Measurements from ENCODE around the gene MCUR1.
"Not testable (repeated sequence)": the region's sequence is repeated elsewhere in the genome, so short reads cannot be mapped to it uniquely, and the experiment has no call there.

MCUR1 gene

DNA sequence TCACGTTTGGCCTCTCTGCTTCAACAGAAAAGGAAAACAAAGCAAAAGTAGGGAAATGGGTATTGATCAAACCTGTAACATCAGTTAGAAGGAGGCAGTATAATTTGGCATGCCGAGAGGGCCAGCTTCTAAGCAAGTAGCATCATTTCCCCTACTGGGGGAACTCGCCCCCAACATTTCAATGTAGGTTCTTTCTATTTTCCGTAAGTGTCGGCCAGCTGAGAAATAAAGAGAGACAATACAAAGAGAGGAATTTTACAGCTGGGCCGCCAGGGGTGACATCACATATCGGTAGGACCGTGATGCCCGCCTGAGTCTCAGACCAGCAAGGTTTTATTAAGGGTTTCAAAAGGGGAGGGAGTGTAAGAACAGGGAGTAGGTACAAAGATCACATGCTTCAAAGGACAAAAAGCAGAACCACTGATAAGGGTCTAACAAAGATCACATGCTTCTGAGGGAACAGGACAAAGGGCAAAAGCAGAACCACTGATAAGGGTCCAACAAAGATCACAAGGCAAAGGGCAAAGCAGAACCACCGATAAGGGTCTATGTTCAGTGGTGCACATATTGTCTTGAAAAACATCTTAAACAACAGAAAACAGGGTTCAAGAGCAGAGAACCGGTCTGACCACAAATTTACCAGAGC is 14.4 kb upstream of the MCUR1 start:
- not testable (repeated sequence) for DNase-seq (ENCODE audit: low spot score)

DNA sequence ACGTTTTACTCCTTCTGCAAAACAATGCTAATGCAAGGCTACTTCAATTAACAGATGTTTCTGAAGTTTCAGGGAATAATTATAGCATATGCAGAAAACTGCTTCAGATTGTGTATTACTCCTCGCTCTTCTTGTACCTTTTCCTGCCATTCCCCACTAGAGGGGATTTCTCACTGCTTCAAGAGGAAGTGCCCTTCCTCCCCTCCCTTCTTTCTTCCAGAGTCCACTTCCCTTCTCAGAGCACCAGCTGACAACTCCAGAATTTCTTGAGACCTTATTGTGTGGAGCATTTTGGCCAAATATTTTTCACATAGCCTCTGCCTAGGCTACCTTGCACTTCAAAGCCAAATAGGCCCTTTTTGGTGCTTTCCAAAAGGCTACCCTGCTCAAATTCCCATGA is 12.7 kb upstream of the MCUR1 start:
- DNase-seq (ENCODE audit: low spot score) = no peak

DNA sequence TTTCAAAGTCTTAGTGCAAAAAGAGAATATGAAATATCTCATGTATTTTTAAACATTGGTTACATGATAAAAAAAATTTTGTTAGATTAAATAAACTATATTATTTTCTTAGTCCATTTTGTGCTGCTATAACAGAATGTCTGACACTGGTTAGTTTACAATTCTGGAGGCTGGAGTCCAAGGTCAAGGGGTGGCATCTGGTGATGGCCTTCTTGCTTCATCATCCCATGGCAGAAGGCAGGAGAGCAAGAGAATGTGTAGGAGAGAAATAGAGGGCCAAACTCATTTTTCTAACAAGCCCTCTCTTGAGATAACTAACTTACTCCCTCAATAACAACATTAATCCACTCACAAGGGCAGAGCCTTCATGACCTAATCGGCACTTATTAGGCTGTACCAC is 11.5 kb upstream of the MCUR1 start:
- DNase-seq (ENCODE audit: low spot score) = no peak

DNA sequence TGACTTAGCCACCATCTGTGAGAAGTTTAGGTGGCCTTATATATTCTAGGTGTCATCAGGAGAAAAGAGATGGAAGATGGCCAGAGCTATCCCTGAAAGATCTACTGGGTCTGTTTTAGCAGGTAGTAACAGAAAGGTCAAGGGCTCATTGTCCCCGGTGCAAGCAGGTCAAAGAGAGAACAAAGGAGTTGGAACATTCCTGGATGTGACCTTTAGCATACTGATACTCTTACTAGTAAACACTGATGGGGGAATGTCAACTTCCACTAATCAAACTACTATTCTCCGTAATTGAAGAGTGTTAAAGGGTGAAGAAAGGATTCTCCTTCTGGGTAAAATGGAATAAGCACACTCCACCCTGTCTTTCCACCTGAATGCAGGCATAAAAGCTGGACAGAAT is 4.0 kb upstream of the MCUR1 start:
- DNase-seq (ENCODE audit: low spot score) = no peak

DNA sequence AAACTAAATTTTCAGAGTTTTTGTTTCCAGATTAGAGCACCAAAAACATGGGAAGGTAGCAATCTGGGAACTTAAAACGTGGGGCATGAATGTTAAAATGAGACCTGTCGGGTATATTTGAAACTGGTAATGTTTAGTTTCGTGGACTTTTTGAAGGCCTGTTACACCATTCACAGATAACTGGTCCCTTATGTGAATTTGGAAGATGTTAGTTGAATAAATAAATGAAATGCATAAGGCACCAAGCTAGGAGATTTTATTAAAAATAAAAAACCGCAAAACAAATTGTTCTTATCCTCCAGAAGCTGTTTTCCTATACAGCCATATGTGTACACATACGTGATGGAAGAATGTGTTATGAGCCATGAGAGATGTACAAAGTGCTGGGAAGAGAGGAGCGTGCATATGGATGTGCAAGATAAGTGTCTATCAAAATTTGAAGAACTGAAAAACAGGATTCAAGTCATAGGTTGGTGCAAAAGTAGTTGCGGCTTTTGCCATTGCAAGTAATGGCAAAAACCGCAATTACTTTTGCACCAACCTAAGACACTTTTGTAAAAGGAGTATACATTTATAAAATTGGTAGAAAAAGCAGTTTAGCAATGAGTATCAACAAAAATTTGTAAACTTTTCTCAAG is 700 bp upstream of the MCUR1 start:
- no peak for DNase-seq (ENCODE audit: low spot score)

DNA sequence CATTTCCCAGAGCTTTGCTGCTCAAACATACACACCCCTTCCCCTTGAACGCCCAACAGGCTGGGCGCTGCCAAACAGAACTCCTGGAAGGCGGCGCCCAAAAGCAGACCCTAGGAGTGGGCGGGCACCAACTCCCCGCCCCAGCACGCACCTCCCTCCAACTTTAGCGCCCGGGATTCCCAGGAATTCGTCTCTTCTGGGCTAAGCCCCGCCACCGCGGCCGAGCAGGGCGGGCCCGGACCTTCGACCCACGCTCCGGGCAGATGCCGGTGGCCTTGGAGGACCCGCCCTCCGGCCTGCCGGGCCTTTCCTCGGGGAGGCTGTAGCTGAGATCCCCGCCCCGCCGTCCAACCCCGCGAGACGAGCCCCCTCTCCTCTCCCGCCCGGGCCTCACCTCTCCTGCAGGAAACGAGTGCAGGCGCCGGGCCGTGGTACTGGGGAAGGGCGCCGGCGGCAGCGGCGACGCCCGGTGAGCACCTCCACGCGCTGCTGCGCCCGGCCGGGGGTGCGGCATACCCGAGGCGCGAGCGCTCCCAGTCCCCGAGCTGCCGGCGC is 659 bp downstream of the MCUR1 start:
- peak; percentile 55 for DNase-seq (ENCODE audit: low spot score)

DNA sequence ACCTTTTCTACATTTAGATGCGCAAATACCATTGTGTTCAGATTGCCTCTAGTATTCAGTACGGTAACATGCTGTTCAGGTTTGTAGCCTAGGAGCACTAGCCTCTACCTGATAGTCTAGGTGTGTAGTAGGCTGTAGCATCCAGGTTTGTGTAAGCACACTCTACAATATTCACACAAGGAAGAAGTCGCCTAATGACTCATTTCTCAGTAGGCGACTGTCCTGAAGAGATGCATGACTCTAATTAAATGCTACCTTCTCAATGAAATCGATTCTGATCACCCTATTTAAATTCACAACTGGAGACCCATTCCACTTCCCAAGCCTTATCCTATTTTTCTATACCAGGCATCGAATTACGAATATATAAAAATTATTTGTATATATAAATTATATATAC is 1.3 kb downstream of the MCUR1 start:
- no peak for DNase-seq (ENCODE audit: low spot score)

DNA sequence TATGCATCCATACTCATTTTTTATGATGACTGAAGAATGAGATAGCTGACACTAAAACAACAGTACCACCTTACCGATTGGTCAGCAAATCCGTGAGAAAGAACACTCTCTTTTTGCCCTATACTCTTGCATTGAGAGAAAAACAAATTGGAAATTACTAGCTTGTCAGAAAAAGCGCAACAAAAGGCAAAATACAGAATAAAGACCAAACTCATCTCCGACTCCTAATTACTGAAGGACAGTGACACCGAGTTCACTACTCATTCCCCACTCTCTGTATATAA is 2.1 kb downstream of the MCUR1 start:
- no peak for DNase-seq (ENCODE audit: low spot score)

DNA sequence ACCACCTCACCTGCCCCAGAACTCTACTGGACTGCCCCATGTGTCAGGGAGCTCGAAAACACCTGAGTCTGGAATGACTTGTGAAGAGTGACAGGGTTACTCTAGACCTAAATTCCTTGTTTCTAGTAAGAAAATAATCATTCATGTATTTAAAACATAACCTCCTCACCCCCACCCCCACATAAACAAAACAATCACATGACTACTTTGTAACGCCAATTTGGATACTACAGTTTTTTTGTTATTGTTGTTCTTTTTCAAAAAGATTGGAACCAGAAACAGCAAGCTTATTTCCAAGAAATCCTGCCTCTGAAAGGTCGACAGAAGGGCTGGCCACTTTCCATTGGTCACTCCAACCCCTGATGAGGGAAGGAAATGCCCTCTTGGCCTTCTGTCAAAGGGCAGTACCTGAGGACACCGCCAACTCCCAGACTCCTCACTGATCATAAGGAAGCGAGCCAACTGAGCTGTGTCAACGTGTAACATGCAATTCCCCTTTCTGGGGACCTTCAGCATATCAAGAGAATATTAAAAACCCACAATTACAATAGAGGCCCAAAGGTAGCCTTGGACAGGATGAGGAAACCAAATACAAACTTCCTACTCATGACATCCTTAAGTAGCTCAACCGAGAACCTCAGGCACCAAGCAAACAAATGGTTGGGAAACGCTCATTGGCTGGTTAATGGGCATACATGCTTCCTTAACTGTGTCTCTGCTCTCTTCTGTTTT is 2.6 kb downstream of the MCUR1 start:
- DNase-seq (ENCODE audit: low spot score) = no peak

- no peak for DNase-seq (ENCODE audit: low spot score)
These were observed 3.5 kb downstream of the MCUR1 start for GRCh38 chr6:13810688-13811446.

DNA sequence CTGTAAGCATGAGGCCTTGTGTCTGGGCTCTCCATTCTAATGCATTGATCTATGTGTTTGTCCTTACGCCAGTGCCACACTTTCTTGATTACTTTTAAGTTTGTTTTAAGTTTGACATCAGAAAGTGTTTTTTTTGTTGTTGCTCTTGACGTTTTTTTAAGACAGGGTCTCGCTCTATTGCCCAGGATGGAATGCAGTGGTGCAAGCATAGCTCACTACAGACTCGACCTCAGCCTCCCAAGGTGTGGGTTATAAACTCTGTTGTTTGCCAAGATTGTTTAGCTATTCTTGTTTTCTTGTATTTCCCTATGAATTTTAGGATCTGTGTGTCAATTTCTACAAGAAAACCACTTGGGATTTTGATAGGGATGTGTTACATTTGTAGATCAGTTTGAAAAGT is 5.6 kb downstream of the MCUR1 start:
- no peak for DNase-seq (ENCODE audit: low spot score)

- DNase-seq (ENCODE audit: low spot score) = no peak
These were observed 6.7 kb downstream of the MCUR1 start for GRCh38 chr6:13807696-13808095.

GRCh38 chr6:13803581-13803980 is 10.8 kb downstream of the MCUR1 start:
- no peak for DNase-seq (ENCODE audit: low spot score)

- DNase-seq (ENCODE audit: low spot score) = no peak
These were observed 13.7 kb downstream of the MCUR1 start for GRCh38 chr6:13800615-13801014.

GRCh38 chr6:13796781-13797180 is 17.6 kb downstream of the MCUR1 start:
- DNase-seq (ENCODE audit: low spot score) = no peak

- peak; percentile 87 for DNase-seq (ENCODE audit: low spot score)
These were observed 19.2 kb downstream of the MCUR1 start for GRCh38 chr6:13795041-13795750.

- DNase-seq (ENCODE audit: low spot score) = no peak
These were observed 20.2 kb downstream of the MCUR1 start for GRCh38 chr6:13794184-13794583.

GRCh38 chr6:13789746-13790145 is 24.6 kb downstream of the MCUR1 start:
- no peak for DNase-seq (ENCODE audit: low spot score)

- DNase-seq (ENCODE audit: low spot score) = no peak
These were observed 25.5 kb downstream of the MCUR1 start for GRCh38 chr6:13788820-13789219.

DNA sequence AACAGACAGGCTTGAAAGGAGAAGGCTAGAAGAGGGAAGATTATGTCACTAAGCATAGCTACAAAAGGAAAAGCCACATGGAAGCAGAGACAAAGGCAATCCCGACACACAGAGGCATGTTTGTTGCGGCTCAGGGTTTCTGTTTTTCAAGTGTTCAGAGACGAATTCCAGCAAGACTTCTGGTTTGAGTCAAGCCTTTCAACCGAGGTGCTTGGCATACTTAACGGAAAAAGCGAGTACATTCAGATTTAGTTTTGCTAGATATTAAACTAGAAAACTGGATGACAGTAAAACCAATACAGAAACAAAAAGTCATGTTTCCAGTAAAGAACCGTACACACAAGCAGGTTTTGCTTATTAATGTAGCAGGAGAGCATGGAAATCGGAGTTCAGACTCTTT is 27.2 kb downstream of the MCUR1 start:
- peak; percentile 17 for DNase-seq (ENCODE audit: low spot score)

- not testable (repeated sequence) for DNase-seq (ENCODE audit: low spot score)
These were observed 34.2 kb downstream of the MCUR1 start for GRCh38 chr6:13780162-13780561.

DNA sequence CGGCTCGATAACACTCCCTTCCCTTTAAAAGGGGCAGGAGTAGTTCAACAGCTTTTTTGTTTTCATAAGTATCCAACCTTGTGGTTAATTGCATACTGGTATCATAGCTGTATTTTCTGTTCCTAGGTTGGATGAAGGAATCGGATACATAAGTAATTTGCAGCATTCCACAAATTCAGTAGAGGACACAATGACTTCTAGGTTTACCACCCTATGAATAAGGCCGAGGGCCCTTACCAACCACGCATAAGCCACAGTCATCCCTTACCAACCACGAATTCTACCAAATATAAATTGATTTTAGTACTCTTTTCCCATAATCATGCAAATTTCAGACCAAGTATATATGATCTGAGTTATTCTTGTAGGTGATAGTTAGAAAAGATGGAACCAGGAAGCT is 36.3 kb downstream of the MCUR1 start:
- no peak for DNase-seq (ENCODE audit: low spot score)

Data from Ammon's horn (tissue), 1 donor.